ENCODE measurements around the gene DND1.
"Not testable (repeated sequence)": the region's sequence is repeated elsewhere in the genome, so short reads cannot be mapped to it uniquely, and the experiment has no call there.

Gene DND1

GRCh38 chr5:140632366-140633020, 40.9 kb downstream of the DND1 start:
- DNase-seq (ENCODE audit: low read depth): peak; percentile 33
- peak overlapping the region; percentile 59 for H3K4me3 ChIP-seq (ENCODE audit: low read length)
- TF ChIP-seq CTCF (conservative IDR thresholded peaks at IDR 0.05; ENCODE audit: low read length): no peak

- no peak for DNase-seq (ENCODE audit: low read depth)
- peak overlapping the region; percentile 59 for H3K4me3 ChIP-seq (ENCODE audit: low read length)
These were observed 41.5 kb downstream of the DND1 start for GRCh38 chr5:140631831-140632365.

GRCh38 chr5:140631036-140631417, 42.3 kb downstream of the DND1 start:
- no peak for DNase-seq (ENCODE audit: low read depth)
- TF ChIP-seq CTCF (conservative IDR thresholded peaks at IDR 0.05; ENCODE audit: low read length): no peak
- no peak overlapping the region for H3K4me3 ChIP-seq (ENCODE audit: low read length)

More at GRCh38 chr5:140631831-140632365, 41.5 kb downstream of the DND1 start:
- no peak for TF ChIP-seq CTCF (conservative IDR thresholded peaks at IDR 0.05; ENCODE audit: low read length)

- no peak overlapping the region for H3K4me3 ChIP-seq (ENCODE audit: low read length)
- DNase-seq (ENCODE audit: low read depth): peak; percentile 24
- no peak for TF ChIP-seq CTCF (conservative IDR thresholded peaks at IDR 0.05; ENCODE audit: low read length)
These were observed 42.9 kb downstream of the DND1 start for GRCh38 chr5:140630292-140631035.

- DNase-seq (ENCODE audit: low read depth): no peak
- no peak overlapping the region for H3K4me3 ChIP-seq (ENCODE audit: low read length)
- no peak for TF ChIP-seq CTCF (conservative IDR thresholded peaks at IDR 0.05; ENCODE audit: low read length)
These were observed 44.7 kb downstream of the DND1 start for GRCh38 chr5:140628711-140629110.

- no peak overlapping the region for H3K4me3 ChIP-seq (ENCODE audit: low read length)
- no peak for DNase-seq (ENCODE audit: low read depth)
- TF ChIP-seq CTCF (conservative IDR thresholded peaks at IDR 0.05; ENCODE audit: low read length): no peak
These were observed 45.4 kb downstream of the DND1 start for GRCh38 chr5:140627972-140628371.

GRCh38 chr5:140624886-140625285, 48.5 kb downstream of the DND1 start:
- DNase-seq (ENCODE audit: low read depth); H3K4me3 ChIP-seq (ENCODE audit: low read length): not testable (repeated sequence)

- H3K4me3 ChIP-seq (ENCODE audit: low read length); DNase-seq (ENCODE audit: low read depth): not testable (repeated sequence)
These were observed 50.3 kb downstream of the DND1 start for GRCh38 chr5:140623061-140623460.
